SK-N-MC (cell line): ENCODE data around the gene WIPF3.

ENCODE experiments used
- EZH2 ChIP-seq: fragments of 200-600 bp; sonication (generic); IDR thresholded peaks from one replicate; pipeline ENCODE4 v1.6.1; 2017; ENCODE audit warnings: antibody characterized with exemption
- POLR2AphosphoS5 ChIP-seq: IDR thresholded peaks from 2 replicates; pipeline ENCODE4 v1.6.1; 2012; ENCODE audit warnings: mild to moderate bottlenecking, low read depth, low read length, borderline replicate concordance

DNA sequence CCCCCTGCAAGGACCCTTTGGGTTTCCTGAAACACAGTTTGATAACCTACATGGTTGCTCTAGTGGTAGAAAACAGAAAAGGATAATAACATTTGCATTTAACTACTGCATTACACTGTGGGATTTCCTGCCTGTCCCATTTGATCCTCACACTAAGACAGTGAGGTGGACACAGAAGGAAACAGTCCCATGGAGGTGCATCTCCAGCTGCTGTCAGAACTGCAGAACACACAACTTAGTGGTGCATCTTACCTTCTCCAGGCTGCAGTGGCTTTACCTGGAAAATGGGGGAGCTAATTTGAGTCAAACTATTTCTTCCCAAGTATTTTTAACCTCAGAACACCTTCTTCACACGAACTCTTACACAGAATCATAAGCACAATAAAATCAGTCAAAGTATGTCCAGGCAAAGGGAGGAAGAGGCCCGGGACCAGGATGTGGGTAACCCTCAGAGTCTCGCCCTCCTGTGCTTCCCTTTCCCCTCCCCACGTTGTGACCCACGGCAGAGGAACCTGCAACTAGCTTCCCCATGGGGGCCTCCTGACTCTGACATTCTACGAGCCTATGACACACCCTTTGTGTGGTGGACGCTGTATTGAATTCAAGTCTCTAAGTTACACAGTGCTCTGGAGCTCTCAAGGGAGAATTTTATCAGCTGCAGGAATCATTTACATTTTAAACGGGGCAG, 149.6 kb downstream of the WIPF3 start:
- no peak for TF ChIP-seq POLR2AphosphoS5
- TF ChIP-seq EZH2: no peak
